Limb (tissue), 2 donors: ENCODE data around the gene IVD.

ENCODE experiments used
- DNase-seq, 2 donors: peaks; one replicate each; pipeline ENCODE4 v3.0.0-alpha.2; 2016; ENCODE audit errors: extremely low spot score in 2 of 2

IVD gene

DNA sequence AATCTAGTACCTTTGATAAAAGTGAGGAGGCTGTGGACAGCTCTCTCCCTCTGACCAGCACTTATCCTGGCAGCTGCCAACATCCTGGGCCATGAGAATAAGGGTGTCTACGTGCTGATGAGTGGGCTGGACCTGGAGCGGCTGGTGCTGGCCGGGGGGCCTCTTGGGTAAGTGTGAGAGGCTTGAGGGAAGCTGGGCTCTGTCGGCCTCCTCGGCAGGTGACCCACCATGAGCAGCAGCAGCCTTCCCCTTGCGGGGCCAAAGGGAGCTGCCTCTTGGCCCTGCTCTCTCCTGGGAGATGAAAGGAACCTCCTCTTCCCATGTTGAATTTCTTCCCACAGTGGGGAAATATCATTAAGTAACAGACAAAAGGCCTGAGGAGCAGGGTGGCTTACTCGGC lies 9.2 kb downstream of the IVD start:
- no peak for DNase-seq

GRCh38 chr15:40415226-40415625 lies 9.6 kb downstream of the IVD start:
- no peak for DNase-seq

DNA sequence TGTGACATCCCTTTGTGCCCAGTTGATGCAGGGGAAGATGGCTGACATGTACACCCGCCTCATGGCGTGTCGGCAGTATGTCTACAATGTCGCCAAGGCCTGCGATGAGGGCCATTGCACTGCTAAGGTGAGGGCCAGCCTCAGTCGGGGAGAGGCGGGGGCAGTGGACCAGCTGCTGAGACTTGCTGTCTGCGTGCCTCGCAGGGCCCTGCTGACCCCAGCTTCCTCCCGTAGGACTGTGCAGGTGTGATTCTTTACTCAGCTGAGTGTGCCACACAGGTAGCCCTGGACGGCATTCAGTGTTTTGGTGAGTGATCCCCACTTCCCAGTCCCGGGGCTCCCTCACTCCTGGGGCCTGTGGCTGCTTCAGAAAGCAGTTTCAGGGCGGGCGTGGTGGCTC lies 10.5 kb downstream of the IVD start:
- no peak for DNase-seq

GRCh38 chr15:40418126-40418525 lies 12.5 kb downstream of the IVD start:
- DNase-seq = no peak

DNA sequence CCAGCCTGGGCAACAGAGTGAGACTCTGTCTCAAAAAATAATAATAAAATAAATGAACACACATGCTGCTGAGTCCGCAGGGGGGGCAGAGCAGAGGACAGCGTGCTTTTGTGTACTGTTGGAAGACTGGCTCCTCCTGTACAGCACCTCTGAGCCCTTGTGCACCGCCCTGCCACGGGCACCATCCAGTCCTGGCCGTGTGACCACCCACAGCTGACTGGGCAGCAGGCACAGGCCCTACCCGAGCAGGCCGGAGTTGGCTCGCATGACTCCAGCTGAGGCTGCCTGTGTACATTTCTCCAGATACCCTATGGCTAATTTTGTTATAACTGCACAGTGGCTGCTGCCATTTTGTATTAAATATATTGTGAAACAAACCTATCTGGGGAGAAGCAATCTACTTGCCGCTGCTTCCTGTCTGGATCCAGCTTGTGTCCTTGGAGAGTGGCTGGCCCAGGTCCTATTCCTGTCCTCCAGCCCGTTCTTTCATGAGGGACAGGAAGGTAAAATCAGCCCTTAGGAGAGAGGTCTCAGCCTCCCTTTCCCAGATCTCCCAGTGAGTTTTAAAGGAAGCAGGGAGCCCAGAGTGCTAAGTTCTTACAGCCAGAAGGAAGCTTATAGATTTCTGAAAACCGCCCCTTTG lies 14.6 kb downstream of the IVD start:
- no peak for DNase-seq

DNA sequence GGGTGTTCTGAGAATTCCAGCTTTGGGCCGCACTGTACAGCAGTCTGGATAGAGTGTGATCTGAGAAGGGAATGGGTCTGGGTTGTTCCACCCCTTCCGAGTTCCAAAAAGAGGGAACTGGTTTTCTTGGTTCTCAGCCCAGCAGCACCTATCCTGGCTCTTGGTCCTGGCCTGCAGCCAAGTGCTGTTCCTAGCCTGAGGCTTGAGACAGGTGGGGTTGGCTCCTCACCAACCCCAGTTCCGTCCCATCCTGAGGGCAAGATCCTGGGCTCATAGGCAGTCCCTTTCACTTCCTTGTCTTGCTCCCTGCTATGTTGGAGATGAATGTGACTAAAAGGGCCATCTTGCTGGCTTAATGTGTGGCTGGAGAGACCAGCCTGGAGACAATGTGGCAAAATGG lies 15.2 kb downstream of the IVD start:
- DNase-seq = no peak

- DNase-seq = peak; percentile 64 to 89
Measured at GRCh38 chr15:40421246-40422157, 15.9 kb downstream of the IVD start.

DNA sequence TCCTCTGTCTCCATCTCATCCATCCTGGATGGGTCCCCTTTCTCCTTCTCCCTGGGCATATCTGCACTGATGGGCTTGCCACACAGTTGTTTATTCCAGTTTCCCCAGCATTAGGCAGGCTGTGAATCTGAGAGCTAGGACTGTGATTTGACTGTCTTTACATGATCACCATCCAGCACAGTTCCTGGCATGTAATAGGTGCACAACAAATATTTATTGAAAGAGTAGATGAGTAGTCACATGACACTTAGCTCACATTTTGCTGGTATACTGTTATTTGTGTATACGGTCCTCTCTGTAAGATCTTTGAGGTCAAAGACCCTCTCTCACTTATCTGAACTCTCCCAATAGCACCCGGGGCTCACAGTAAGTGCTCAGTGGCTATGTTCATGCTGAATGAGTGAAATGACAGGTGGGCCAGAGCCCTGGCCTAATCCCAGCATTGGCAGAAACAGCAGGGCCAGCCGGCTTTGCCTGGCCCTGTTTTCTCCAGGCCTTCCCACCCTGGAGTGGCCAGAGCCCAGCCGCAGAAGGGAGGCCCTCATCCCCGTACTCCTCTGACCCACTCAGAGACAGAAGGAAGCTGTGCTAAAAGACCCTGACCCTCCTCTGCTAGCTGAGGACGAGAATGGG lies 19.0 kb downstream of the IVD start:
- no peak for DNase-seq

DNA sequence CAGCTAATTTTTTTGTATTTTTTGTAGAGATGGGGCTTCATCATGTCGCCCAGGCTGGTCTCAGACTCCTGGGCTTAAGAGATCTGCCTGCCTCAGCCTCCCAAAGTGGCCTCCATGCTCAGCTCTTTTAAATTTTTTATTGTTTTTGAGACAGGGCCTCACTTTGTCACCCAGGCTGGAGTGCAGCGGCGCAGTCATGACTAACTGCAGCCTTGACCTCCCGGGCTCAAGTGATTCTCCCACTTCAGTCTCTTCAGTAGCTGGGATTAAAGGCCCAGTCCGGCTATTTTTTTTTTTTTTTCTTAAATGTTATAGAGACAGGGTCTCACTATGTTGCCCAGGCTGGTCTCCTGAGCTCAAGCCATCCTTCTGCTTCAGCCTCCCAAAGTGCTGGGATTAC lies 20.1 kb downstream of the IVD start:
- DNase-seq = no peak

GRCh38 chr15:40427188-40427587 lies 21.6 kb downstream of the IVD start:
- DNase-seq = no peak

DNA sequence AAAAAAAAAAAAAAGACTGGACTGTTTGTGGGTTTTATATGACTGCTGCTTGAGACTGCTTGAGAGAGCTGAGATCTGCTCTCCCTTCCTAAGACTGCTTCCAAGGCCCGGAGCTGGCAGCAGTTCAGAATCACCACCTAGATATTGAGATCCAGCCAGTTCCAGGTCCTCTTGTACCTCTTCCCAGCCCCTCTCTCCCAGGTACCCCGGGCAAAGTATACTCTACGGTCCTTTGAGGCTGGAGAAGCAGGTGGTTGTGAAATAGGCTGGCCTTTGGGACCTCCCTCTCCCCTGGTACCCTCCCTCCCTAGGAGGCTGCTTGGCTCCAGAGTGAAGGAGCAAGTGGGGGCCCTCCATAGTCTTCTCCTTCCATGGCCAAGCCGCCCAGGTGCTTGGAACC lies 22.6 kb downstream of the IVD start:
- no peak for DNase-seq

- DNase-seq = no peak
Measured at GRCh38 chr15:40429068-40429710, 23.6 kb downstream of the IVD start.

DNA sequence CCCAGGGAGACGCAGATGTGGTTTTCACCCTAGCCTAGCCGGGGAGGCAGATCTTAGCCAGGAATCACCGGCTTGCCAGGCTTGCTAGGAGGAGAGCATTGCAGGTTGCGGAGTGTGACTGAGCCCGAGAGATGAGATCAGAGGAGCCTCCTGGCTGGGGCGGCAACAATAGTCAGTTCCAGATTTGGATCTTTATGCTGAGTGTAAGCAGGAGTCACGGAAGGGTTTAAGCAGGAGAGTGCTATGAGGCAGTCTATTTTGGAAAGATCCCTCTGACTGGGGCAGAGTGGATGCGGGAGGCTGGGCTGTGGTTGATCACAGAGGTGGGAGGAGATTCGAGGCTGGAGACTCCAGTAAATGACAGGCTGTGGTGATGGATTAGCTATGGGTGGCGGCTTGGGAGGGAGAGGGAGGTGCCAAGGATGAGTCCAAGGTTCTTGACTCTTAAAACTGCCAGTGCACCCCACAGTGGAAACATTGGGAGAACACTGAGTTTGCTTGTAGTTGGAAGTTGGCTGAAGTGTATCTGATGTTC lies 24.7 kb downstream of the IVD start:
- DNase-seq = no peak

- no peak for DNase-seq
Measured at GRCh38 chr15:40435023-40435709, 29.6 kb downstream of the IVD start.

DNA sequence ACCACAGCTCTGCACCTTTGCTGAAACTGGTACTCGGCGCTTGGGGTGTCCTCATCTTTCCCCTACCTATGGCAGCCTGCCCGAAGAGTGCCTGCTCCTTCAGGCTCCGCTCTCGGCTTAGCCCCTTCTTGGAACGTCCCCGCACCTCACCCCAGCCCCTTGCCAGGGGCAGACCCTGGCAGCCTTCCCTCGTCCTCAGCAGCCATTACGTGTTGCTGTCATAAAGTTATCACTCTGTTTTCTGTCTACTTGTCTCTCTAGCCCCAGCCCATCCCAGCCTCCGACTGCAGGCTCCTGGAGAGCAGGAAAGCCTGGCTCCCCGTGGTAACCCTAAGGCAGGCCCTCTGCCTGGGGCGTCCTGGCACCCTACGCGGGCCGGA lies 30.1 kb downstream of the IVD start:
- no peak for DNase-seq

GRCh38 chr15:40436116-40436891 lies 30.7 kb downstream of the IVD start:
- peak in 1 of 2 donors; percentile 65 for DNase-seq

GRCh38 chr15:40436892-40437751 lies 31.5 kb downstream of the IVD start:
- no peak for DNase-seq

DNA sequence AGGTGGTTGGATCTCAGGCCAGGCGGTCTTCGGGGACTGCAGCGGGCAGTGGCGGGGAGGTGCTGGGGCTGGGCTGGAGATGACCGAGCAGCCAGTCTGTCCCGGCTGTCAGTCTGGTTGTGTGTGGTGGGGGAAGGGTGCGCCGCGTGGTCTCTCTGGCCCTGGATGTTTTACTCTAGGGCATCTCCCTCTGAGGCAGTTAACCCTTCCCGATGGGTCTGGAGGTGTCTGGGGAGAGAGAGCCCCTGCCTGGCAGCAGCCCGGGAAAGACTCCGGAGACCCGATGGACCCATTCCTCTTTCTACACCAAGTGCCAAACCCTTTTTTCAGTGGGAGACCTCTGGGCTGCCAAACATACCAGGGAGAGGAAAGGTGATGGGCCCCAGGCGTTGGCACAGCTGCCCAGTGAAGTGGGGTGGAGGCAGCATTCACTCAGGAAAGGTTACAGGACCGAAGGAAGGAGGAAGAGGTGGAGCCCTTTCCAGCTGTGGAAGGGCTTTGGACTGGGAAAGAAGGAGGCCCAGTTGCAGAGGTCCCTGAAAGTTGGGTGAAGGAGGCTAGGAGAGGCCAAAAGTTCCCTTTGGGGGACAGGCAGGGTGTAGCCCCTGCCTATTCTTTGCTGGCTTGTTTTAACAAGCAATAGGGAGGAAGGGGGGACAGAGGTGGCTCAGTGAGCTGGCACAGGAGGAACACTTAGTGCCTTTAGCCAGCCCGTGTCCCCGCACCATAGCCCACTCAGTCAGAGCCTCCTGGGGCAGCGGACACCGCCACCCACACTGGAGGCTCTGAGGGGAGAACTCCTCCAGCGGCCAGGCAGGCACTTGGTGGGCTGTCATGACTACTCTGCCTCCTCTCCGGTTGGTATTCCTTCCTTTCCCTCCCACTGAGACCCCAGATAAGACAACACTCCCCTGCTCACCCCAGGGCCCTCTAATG lies 32.4 kb downstream of the IVD start:
- DNase-seq = peak in 1 of 2 donors; percentile 40
